Measurements from ENCODE around the gene RGS6.

Gene RGS6

DNA sequence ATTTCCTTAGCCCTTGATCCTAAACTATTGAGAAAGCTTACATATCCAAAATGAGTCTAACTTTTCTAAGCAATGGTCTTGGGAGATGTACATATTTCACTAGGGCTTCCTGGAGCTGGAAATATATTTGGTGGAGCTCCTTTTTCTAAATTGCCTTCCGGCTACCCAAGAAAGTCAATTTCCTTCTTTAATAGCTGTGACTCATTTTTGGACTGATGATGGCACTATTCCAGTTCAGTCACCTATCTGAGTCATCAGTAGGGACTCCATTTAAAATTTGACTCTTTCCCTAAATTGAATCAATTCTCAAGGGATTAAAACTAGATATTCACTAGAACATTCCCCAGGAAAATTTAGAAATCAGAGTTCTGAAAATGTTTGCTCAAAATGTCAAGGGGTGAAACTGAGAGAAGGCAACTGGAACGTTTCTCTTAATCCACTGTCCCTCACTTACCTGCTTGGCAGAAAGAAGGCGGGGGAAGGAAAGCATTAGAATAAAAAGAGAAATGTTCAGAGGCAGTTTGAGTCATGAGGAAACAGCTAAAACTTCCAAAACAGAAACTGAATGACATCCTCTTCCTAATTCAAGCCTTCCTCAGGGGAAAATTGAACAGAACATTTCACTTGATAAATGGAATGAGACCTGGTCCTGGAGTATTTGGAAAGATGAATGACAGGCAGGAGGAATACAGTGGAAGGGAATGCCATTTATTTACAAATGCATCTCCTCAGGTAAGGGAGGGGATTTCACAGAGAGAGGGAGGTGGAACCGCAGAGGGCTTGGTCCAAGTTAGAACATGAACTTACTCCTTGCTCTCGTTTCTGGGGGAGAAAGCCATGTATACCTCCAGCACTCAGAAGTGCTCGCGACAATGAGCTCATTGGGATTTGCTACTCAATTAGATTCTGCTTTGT is 91.2 kb downstream of the RGS6 start:
- no peak for DNase-seq

DNA sequence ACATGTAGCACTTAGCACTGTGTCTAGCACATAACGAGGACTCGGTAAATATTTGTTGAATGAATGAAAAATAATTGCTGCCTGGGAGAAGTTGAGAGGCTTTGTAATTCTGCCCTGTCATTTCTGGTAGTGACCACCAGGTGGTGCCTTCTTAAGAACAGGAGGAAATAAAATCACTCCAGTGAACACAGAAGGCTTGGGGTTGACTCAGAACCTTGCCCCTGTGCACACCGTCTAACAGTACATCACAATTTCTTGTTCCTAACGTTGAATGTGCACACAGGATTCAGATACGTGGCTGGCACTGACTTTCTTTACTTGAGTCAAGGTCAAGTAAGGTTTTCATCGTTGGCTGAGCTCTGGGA is 91.8 kb downstream of the RGS6 start:
- DNase-seq: peak; percentile 1 to 28

DNA sequence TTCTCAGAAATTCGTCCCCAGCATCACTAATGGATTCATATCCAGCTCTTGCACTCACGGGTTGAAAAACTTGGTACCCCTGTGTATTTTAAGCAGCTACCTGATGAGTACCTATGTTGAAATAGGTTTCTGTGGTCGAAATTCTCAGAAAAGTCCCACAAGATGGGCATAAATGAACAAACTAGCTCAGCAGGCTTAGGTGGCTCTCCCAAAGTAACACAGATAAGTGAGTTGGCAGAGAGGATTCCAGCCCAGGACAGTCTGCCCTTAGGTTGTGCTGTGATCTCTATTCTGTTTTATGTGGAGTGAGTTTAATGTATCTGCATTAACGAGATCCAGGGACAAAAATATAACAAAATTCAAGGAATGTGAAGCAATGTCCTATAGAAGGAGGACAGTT is 92.3 kb downstream of the RGS6 start:
- no peak for DNase-seq

DNA sequence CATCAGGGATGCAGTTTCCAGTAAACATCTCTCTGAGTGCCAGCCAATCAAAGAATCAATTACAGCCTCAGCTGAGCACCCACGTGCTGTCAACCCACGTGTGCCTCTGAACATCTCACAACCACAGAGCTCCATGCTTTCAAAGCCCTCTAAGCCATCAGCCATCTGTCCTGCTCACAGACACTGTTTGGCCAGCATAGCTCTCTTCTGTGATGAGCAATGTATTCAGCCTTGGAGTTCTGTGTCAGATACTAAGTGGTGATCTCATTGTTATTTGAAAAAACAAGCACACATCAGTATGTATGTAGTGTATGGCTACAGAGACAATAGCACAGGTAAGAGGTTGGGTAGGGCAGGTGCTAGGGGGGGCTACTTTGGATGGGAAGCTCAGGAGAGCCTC is 94.3 kb downstream of the RGS6 start:
- DNase-seq: no peak

DNA sequence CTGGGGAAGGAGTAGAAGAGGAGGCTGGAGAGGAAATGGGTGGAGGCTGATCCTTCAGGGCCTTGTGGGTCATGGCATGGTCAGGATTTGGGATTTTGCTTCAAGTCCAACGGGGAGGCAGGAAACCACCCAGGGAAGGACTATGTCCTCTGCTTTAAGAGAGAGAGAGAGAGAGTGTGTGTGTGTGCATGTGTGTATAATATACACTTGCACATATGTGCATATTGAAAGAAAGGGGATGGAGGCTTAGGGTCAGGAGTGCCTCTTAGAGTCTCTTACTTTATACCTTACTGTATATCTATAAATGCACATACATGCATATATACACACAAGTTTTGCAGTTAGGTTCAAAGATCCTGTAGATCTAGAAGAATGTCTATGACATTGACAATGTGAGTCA is 94.8 kb downstream of the RGS6 start:
- DNase-seq: no peak

DNA sequence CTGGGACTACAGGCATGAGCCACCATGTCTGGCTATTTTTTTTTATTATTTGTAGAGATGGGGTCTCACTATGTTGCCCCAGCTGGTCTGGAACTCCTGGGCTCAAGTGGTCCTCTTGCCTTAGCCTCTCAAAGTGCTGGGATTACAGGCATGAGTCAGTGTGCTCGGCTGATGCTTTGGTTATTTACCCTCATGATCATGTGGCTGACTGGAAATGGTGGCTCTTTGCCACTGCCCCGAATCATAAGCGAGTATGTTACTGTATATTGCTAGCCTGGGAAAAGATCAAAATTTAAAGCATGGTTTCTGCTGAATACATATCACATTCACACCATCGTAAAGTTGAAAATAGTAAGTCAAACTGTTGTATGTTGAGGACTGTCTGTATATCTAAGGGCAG is 101.1 kb downstream of the RGS6 start:
- DNase-seq: no peak

DNA sequence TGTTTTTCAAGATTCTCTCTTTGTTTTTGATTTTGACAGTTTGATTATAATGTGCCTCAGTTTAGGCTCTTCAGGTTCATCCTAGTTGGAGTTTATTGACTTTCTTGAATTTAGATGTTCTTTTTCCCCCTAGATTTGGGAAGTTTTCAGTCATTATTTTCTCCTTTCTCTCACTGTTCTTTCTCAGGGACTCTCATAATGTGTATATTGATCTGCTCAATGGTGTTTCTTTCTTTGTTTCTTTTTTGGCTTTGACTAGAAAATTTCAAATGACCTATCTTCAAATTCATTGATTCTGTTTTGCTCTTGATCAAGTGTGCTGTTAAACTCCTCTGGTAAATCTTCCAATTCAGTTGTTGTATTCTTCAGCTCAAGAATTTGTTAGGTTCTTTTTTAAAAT is 108.3 kb downstream of the RGS6 start:
- no peak for DNase-seq

DNA sequence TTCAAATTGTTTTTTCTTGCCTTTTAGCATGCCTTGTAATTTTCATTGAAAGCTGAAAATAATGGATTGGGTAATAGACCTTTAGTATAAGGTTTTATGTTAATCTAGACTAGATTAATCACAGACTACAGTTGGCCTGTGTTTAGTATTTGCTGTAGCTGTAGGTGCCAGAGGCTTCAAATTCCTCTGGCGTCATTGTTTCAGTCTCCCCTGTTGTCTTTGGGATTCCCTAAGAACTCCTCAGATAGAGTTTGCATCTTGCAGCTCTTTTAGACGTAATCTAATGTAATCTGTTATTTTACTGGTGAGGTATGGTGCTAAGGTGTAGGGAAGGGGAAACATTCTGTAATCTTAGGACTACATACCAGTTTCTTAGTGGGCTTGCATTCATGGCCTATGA is 113.0 kb downstream of the RGS6 start:
- no peak for DNase-seq

DNA sequence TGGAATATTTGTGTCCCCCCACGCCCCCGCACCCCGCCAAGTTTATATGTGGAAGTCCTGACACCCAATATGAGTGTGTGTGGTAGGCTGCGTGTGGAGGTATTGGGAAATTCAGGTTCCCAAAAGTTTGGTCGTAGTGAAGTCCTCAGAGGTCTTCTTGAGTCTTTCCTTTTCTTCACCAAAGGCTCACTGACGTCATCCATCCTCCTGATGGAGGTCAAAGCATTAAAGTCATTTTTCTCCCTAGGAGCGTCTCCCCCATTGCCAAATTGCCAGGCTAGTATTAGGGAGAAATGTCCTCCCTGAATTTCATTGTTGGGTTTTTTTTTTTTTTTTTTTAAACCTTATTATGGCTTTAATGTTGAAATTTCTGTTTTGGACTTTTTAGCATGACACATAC is 113.7 kb downstream of the RGS6 start:
- DNase-seq: no peak

DNA sequence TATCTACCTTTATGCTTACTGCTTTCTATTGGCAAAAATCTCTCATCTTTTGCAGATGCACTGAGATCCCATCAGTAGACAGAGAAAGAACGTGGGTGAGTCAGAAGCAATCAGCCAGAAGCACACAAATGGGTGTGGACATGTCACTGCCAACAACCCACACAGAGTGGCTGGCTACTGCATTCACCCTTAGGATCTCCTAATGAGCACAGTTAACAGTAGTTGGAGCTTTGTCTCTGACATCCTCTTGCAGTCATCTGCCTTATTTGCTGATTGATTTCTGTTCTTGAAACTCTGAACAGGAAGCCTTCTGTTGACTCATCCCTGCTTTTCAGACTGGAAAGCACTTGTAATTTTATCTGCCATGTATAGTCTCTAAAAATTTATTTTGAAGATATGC is 117.2 kb downstream of the RGS6 start:
- no peak for DNase-seq

DNA sequence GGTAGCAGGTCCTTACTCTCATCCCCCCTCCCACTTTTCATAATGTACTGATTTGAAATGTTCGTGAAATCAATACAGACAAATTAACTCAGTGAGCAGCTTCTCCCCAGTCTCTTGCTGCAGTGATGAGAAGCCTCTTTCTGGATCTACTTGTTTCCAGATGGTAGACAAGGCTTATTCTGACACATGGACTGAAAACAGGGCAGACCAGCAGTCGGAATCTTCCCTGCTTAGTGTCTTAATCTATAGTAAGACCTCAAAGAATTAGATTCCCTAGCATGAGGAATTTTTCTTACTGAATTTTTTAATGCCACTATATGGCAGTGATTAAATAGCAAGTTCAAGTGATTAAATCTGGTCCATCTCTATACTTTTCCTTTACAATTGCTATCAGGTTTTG is 120.1 kb downstream of the RGS6 start:
- no peak for DNase-seq

DNA sequence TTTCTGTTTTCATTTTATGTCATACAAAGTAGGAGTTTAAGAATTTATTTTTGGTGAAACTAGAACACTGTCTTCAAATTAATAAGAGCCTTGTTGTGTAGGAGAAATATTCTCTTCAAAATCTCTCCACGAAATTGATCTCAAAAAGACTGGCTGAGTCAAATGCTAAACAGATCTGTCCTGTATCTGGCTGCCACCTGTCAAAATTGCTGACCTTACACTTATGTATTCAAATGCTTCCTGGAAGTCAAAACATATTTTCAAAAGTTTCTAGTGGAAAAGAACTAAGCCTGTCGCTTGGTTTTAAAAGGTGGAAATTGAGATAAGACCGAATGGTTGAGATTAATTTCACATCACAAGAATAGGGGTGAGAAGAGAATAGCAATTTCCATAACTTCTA is 121.4 kb downstream of the RGS6 start:
- no peak for DNase-seq

DNA sequence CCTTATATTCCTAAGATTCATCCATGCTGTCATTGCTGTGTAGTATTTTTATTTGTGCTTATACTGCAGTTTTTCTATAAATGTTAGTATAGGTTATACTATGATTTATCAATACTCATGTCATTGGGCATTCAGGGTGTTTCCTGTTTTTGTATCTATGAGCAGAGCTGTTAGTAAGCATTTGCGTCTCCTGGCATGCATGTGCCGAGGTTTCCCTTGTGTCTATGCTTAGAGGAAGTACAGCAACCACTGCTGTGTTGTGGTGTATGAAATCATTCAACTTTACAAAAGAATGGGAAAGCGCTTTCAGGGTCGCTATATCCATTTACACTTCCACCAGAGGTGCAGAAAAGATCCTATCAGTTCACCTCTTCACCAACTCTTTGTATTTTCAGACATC is 122.7 kb downstream of the RGS6 start:
- no peak for DNase-seq

DNA sequence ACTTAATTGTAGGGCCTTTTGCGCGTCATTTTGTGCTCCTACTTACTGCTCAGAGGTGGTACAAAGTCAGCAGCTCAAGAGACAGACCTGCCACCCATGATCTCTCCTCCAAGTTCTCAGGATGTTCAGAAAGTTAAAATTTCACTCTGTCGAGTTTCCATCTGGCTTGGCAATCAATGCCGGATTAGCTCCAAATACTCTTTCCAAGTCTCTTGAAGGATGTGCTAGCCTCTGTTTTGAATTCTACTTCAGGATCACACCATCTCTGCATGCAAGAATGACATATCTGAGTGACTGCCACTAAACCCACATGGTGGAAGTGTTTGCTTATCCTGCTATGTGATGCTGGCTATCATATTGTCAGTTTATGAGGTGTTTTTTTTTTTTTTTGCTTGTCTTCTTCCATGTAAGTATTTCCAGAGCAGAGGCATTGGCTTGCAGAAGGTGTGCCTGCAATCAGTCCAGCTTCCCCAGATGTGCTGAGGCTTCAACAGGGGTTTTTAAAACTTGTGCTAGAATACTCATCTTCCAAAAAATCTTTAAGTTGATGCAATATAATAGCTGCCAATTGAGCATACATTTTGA is 125.6 kb downstream of the RGS6 start:
- no peak for DNase-seq

DNA sequence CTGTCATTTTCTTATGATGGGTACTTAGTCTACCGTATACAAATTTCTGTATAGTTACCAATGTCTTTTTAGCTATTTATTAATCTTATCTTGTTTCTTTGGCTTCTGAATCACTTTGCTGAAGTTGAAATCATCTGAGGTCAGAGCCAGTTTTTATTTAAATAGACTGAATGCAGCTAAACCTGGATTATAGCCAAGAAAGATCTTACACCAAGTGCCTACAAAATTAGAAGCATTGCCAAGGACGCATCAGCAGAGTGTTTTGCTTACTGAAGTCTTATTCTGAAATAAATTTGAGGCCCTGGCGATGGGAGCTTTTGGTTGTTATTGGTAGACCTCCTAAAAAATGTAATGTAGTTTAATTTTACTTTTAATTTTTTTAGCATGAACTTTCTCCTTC is 128.2 kb downstream of the RGS6 start:
- no peak for DNase-seq

DNA sequence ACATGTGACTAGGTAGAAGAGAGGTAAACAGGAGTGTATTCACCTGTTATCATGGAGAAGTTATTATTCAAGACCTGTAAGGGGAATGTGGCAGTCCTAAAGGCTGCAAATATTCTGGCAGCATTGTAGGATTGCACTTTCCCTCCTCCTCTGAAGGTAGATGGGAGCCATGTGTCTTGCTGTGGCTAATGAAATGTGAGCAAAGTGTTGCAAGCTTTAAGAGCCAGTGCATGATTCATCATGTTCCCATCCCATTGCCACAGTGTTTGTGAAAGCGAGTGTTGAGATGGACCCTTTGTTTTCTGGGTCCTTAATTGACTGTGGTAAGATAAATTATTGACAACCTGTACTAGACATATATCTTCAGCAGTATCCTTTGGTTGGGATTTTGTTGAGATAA is 128.7 kb downstream of the RGS6 start:
- no peak for DNase-seq

DNA sequence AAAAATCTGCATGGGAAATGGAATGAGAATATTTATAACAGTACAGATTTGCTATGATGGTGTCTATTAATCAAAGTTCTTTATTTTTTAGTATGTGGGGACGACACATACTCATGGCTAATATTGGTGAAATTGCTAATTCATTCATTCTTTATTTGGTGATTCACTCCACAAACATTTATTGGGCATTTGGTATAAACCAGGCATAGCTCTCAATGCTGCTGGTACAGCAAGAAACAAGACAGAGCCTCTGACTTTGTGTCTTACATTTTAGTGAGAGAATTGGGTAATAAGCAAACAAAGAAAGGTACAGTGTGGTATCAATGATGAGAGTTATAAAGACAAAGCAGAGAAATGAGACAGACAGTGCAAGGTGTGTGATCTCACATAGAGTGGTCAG is 129.5 kb downstream of the RGS6 start:
- DNase-seq: no peak

DNA sequence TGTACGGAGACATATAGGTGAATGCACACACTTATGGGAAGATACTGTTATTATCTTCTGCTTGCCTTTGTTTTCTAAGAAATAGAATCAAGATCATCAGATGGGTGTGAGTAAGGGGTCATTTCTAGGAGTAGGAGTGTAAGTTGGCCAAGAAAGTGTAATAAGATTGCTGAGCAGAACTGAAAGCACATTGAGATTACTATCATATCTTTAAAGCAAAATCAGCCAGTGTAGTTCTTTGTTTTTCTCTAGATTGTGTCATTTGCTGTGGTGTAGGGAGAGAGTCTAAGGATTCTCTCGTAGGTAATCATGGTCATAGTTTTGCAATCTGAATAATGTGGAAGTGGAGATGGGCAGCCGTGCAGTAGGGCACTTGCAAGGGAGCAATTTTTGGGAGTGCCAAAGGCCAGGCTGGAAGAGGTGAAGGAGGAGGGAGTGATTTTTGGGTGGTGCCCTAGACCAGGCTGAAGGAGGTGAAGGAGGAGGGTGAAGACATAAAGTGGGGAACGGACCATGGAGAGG is 131.6 kb downstream of the RGS6 start:
- DNase-seq: no peak

DNA sequence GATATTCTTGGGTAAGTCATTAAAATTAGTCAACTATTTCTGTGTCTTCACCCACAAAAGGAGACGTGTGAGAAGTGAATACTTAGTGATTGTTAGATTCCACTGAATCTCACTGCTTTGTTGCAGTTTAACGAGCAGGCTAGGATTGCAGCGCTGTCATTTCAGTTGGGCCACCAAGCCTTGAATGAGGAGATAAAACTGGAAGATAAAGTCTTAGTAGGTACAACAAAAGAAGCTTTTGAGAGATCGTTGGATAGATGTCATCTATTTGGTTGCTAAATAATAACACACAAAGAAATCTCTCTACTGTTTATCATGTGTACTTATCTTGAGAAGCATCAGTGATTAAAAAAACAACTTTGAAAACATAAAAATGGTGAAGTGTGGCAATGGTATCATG is 132.3 kb downstream of the RGS6 start:
- DNase-seq: no peak

DNA sequence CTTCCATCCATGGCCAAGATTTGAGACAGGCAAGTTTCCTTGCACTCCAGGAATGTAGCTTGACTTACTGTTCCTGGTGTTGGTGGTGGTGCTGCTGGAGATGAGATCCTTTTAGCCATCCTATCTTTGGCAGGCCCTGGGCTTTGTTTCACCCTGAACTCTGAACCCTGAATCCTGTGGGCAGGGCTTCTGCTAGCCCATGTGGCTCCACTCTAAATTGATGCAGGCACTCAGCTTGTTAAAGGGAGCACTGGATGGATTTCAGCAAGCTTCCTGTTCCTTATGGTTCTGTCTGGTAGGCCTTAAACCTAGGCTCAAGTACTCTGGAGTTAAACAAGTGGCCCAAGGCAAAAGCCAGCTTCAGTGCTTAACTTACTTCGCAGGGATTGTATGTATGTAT is 138.2 kb downstream of the RGS6 start:
- no peak for DNase-seq

DNA sequence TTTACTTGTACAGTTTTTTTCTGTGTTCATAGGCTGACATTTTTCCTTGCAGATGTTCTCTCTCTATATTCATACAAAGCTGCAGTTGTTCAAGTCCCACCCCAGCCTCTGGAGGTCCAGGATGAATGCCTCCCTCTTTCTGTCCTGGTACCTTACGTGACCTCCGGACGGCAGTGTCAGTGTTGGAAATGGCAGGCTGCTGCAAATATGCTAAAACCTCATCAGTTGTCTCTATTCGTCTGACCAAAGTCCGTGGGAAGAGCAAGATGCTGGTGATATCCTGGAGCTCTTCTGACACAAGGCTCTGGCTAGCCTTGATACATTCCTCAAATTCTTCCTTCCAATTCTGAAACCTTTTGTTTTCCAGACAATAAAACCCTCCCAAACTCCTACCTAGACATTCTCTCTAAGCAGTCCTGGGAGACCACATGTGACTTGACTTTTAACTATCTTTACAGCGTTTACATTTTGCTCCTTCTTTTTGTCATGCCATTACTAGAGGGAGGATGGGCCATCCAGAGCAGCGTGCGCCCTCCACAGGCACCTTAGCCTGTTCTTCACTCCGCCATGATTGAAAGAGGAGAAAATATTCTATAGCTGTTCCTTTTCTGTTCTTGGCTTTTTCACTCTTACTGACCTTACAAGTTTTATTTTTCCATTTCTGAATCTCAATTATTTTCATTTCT is 143.6 kb downstream of the RGS6 start:
- DNase-seq: no peak

DNA sequence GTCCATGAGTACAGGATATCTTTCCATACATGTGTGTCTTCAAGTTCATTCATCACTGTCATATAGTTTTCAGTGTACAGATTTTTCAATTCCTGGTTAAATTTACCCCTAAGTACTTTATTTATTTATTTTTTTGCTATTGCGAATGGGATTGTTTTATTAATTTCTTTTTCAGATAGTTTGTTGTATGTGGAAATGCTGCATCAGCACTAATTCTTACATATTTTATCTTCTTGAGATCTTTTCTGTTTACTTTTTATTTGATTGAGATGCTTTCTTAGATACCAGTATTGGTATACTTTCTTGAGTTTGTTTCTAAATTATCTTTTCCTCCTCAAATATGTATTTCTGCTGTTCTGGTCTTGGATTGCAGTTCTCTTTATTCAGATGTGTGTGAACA is 148.9 kb downstream of the RGS6 start:
- DNase-seq: no peak

DNA sequence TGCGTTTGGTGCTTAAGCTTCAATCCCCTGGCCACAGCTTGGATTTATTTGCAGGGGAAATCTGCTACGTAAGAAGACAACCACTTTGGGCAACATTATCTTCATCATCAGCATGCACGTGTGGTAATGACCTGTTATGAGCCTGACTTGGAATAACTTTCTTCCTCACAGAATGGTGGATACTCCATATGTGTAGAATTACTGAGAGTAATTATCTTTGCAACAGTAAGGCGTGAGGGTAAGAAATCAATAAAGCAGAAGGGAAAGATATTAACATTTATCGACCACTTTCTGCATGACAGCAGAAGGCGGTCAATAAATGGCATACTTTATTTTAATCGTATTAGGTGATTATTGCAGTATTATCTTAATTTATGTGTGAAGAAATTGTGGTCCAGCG is 152.7 kb downstream of the RGS6 start:
- DNase-seq: no peak

DNA sequence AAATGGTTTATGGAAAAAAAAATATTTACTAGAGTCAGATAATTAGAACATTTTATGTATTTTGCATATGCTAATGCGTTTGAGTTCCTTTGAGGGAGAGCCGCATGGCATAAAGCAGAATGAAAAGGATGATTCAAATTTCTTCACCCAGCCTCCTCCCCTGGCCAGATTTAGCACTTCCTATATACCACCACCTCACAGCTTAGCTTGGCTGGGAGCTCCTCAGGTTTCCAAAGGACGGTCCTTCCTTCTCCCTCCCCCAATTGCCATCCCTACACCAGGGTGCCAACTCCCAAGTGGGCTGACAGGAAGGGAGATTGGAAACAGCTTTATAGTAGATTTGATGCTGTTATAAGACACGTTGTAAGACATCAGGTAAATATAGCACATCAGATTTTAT is 157.4 kb downstream of the RGS6 start:
- DNase-seq: no peak

All from CD4-positive, alpha-beta T cell treated with Interleukin-1 beta for 1 hour (primary cell).